H54 (cell line): ENCODE results near the gene LMO3.

Experiments
- DNase-seq: peaks from one replicate; pipeline ENCODE4 v3.0.0; 2011; ENCODE audit warnings: low spot score, mixed read lengths; ENCODE audit not compliant: insufficient read length
- FAIRE-seq: peaks from 3 replicates; lab custom pipeline; 2011; peaks lifted over from hg19 to GRCh38; lab: Jason Lieb, UNC
- POLR2A ChIP-seq: IDR thresholded peaks from 2 replicates; pipeline ENCODE4 v1.6.1; 2011; ENCODE audit warnings: low read depth, mild to moderate bottlenecking, low read length

LMO3 gene

GRCh38 chr12:16504200-16504599 lies 101.8 kb downstream of the LMO3 start:
- no peak for TF ChIP-seq POLR2A

GRCh38 chr12:16499611-16500010 lies 106.4 kb downstream of the LMO3 start:
- FAIRE-seq, result no peak
- no peak for TF ChIP-seq POLR2A
- DNase-seq, result no peak

More at GRCh38 chr12:16504200-16504599, 101.8 kb downstream of the LMO3 start:
- FAIRE-seq (no peak), DNase-seq (no peak)
